Stimulated activated CD8-positive, alpha-beta memory T cell treated with anti-CD3 and anti-CD28 coated beads, Interleukin-4, amount 100 ng/mL, for 24 hours (primary cell): ENCODE measurements around the gene TARP.
"Not testable (repeated sequence)": the region's sequence is repeated elsewhere in the genome, so short reads cannot be mapped to it uniquely, and the experiment has no call there.

Experiments
- DNase-seq: peaks from one replicate; pipeline ENCODE4 v3.0.0-alpha.2; 2020; ENCODE audit warnings: low read depth

Gene TARP

GRCh38 chr7:38296059-38296857, 22.8 kb upstream of the TARP start:
- DNase-seq, result no peak

- DNase-seq, result no peak
Observed at GRCh38 chr7:38294926-38295325, 21.5 kb upstream of the TARP start.

GRCh38 chr7:38292442-38292841, 19.0 kb upstream of the TARP start:
- DNase-seq, result no peak

- DNase-seq, result no peak
Observed at GRCh38 chr7:38291650-38292049, 18.2 kb upstream of the TARP start.

DNA sequence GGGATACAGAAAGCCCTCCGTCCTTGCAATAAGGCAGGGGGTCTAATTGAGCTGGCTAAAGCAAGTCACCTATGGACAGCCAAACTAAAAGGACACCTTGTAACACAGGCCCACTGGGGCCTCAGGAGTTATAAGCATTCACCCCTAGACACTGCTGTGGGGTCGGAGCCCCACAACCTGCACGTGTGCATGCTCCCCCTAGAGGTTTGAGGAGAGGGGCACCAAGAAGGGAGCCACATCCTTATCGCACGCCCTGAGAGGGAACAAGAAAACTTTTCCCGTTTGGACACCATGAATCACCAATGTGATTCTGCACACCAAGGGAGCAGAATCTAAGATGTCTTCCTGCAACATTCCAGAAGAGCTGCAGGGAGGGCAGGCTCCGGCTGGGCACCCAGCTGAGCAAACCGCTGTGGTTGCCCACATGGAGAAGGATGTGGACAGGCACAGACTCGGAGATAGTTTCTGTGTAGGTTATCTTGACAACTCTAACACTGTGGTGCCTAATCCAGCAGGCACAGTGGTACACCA, 17.7 kb upstream of the TARP start:
- DNase-seq, result no peak

- no peak for DNase-seq
Observed at GRCh38 chr7:38284553-38284952, 11.1 kb upstream of the TARP start.

DNA sequence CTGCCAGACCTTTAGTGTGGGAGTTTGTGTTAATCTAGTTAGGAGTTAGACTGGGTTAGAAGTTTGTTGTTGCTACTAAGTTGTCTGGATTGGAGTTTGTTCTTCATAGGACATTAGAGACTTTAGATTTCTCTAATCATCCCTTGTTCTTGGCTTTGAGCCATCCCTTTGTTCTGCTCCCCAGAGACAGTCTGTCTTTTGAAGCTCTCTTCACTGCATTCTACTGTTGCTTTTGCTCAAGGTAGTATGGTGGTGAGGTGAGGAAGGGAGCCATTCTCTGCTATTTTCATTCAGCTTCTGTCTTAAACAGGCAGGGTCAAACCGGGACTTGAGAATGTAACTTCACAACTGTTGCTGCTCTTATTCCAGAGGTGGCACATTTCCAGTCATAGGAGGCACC, 10.4 kb upstream of the TARP start:
- no peak for DNase-seq

GRCh38 chr7:38283107-38283506, 9.7 kb upstream of the TARP start:
- DNase-seq, result no peak

DNA sequence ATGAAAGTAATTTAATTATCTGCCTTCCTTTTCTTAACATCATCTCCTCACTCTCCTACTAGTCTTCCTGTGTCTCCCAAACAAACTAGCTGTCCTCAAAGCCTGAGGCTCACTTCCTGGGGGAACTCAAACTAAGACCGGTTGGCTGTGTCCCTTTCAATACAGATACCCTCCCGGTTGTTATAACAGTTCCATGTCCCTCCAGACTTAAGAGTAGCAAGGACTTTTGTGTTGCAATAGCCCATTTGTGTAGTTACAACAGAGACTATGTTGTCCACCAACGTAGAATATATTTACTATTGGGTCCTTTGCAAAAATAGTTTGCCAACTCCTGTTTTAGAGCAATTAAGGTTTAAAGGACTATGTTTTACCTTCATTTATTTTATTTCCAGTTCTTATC, 8.6 kb upstream of the TARP start:
- DNase-seq, result no peak

DNA sequence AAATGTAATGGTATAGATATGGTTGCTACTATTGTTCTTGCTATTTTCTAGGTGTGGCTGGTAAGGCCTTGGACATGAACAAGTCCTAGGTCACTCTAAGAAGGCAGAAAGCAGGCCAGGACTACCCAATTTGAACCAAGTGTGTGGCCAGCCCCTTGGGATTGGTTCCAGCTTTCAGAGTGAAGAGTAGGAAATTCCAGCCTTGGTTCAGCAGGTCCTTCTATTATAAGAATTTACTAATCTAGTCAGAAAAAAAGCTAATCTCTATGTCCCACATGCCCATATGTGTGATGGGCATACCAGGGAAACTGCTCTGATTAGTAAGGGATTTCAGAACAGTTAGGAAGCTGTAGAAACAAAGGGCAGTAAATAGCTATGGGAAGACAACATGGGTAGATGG, 7.8 kb upstream of the TARP start:
- no peak for DNase-seq

GRCh38 chr7:38280707-38281106, 7.3 kb upstream of the TARP start:
- no peak for DNase-seq

DNA sequence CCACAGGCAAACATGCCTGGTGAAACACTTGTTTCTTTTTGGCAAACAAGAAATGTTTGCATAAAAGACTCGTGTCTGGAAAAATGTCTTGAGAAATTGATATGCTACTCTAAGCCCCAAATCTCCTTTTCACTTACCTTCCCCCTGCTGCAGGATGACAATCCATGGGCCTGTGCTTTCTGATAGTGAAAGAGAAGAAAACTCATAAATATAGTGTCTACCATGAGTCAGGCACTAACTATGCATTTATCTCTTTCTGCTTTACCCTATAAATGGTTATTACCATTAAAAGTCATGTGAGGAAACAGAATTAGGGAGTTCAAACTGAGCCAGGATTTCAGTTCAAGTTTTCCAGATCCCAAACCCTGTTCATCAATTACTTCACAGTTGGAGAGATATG, 6.6 kb upstream of the TARP start:
- no peak for DNase-seq

GRCh38 chr7:38276096-38276877, 2.9 kb upstream of the TARP start:
- DNase-seq, result no peak

DNA sequence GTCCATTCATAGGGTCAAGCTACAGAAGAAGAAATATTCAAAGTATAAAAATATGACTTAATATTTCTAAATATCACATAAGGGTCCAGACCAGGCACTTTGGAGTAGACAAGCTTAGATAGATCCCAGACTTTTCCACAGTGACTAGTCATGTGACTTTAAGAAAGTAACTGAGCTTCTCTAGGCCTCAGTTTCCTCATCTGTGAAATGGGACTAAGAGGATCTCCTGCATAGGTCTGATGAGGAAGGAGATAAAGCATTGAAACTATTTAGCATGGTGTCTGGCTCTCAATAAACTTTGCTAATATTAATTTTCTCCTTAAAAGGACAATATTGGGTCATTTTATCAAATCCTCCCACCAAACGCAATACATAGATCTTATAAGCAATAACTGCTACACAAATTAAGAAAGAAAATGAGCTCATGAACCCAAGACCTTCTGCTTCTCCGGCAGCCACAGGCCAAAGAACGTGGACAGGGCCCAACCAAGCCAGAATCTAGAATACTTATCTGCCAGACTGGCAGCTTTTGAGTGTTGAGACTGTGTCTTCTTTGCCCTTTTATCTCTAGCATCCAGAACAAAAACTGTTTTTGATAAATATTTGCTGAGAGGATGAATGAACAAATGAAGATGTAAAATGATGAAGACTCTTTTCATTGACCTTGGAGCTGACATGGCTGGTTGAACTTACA, 1.6 kb upstream of the TARP start:
- DNase-seq, result no peak

- DNase-seq, result no peak
Observed at GRCh38 chr7:38274486-38274885, 1.1 kb upstream of the TARP start.

GRCh38 chr7:38270405-38270804, 3.0 kb downstream of the TARP start:
- not testable (repeated sequence) for DNase-seq

DNA sequence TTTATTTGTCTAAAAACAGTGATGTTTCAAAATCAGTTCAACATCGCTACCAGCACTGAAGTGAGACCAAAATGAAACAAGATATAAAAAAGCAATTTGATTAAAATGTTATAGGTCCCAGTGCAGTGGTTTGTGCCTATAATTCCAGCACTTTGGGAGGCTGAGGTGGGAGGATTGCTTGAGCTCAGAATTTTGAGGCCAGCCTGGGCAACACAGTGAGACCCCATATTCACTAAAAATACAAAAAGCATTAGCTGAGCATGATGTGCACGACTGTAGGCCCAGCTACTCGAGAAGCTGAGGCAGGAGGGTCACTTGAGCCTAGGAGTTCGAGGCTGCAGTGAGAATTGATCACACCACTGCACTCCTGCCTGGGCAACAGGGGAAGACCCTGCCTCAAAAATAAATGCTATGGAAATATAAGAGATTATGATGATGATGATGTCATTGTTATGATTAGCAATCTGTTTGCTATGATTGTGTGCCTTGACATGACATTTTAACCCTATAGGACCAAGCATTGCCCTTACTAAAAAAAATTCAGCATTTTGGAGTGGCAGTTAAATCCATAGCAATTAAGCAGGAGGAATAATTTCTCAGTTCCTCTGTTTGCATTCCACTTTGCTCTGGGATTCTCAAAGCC, 3.6 kb downstream of the TARP start:
- DNase-seq, result not testable (repeated sequence)

DNA sequence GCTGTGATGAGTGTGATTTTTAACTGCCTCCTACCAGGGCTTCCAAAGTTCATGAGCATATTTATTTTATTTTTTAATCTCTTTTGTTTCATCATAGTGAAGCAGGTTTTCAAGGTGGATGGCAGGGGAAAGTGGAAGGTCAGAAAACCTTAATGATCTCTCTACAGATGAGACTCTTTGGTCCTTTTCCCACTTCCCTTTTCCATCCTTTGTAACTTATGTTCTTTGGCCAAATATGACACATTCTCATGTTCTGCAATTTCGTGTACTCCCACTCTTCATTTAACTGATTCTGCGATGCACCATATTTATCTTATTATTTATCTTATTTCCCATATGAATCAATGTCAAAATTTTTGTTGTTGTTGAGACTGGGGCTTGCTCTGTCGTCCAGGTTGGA, 7.5 kb downstream of the TARP start:
- DNase-seq, result not testable (repeated sequence)

GRCh38 chr7:38264602-38265001, 8.8 kb downstream of the TARP start:
- not testable (repeated sequence) for DNase-seq

- DNase-seq, result not testable (repeated sequence)
Observed at GRCh38 chr7:38263274-38263673, 10.2 kb downstream of the TARP start.

DNA sequence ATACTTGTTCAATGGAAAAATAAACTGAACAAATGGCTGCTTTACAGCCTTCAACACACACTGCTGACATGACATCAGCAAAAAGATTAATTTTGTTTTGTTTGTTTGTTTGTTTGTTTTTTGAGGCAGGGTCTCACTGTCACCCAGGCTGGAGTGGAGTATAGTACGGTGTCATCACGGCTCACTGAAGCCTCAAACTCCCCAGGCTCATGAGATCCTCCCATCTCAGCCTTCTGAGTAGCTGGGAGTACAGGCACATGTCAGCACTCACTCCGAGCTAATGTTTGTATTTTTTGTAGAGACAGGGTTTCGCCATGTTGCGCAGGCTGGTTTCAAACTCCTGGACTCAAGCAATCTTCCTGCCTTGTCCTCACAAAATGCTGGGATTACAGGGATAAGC, 10.9 kb downstream of the TARP start:
- DNase-seq, result no peak

- not testable (repeated sequence) for DNase-seq
Observed at GRCh38 chr7:38262026-38262425, 11.4 kb downstream of the TARP start.
